ENCODE measurements around the gene RGS10. TPM values are rescaled to one million over a fixed set of nuclear protein-coding genes. Genes with fewer than 3 reads are reported as not detected.
"Not testable (repeated sequence)": the region's sequence is repeated elsewhere in the genome, so short reads cannot be mapped to it uniquely, and the experiment has no call there.

RGS10 gene
- total RNA-seq, 4 donors from 2014 or later: 31.4 to 41.6 (median 36.1) TPM

GRCh38 chr10:119531067-119531466 is 11.5 kb downstream of the RGS10 start:
- Histone ChIP-seq H3K36me3 (no peaks in the 10 kb centered on the region), H3K4me3 (no peak overlapping the region), H3K4me1 (peaks cover 0 to 87% (median 78%) of the 10 kb centered on the region in 4 donors), H3K27me3 (no peaks in the 10 kb centered on the region), H3K9me3 (no peaks in the 10 kb centered on the region), H3K27ac (replicated peaks in 1 of 4) (peak overlapping the region; percentile 21 to 69 (median 41))
- DNase-seq (ENCODE audit: extremely low spot score): no peak
- intact Hi-C loops (cut with DNase I): no loop called here
- no peak for TF ChIP-seq EP300 (IDR thresholded peaks at IDR 0.05)
- TF ChIP-seq POLR2A (IDR thresholded peaks at IDR 0.05; ENCODE audit: low read depth): no peak
- no peak for TF ChIP-seq POLR2AphosphoS5 (IDR thresholded peaks at IDR 0.05)
- TF ChIP-seq, protein P1, sequence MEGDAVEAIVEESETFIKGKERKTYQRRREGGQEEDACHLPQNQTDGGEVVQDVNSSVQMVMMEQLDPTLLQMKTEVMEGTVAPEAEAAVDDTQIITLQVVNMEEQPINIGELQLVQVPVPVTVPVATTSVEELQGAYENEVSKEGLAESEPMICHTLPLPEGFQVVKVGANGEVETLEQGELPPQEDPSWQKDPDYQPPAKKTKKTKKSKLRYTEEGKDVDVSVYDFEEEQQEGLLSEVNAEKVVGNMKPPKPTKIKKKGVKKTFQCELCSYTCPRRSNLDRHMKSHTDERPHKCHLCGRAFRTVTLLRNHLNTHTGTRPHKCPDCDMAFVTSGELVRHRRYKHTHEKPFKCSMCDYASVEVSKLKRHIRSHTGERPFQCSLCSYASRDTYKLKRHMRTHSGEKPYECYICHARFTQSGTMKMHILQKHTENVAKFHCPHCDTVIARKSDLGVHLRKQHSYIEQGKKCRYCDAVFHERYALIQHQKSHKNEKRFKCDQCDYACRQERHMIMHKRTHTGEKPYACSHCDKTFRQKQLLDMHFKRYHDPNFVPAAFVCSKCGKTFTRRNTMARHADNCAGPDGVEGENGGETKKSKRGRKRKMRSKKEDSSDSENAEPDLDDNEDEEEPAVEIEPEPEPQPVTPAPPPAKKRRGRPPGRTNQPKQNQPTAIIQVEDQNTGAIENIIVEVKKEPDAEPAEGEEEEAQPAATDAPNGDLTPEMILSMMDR (IDR thresholded peaks at IDR 0.05): no peak
- WGBS: 64% methylated on average over 1 of the region's 1 CpG

GRCh38 chr10:119528663-119529237 is 13.8 kb downstream of the RGS10 start:
- H3K4me1 ChIP-seq: peaks cover 0 to 74% (median 69%) of the 10 kb centered on the region in 4 donors
- intact Hi-C loops (cut with DNase I); H3K27ac ChIP-seq (replicated peaks in 1 of 4); DNase-seq (ENCODE audit: extremely low spot score); H3K9me3 ChIP-seq; H3K4me3 ChIP-seq; H3K27me3 ChIP-seq: not testable (repeated sequence)
- WGBS: 58% methylated on average over 8 of the region's 8 CpGs
- peak in 1 of 2 donors; percentile 21 for TF ChIP-seq POLR2AphosphoS5 (IDR thresholded peaks at IDR 0.05)
- H3K36me3 ChIP-seq: peaks cover 0 to 17% (median 5%) of the 10 kb centered on the region in 4 donors

GRCh38 chr10:119526621-119527592 is 15.6 kb downstream of the RGS10 start:
- DNase-seq (ENCODE audit: extremely low spot score): no peak
- TF ChIP-seq EP300 (IDR thresholded peaks at IDR 0.05): no peak
- no peak for TF ChIP-seq POLR2A (IDR thresholded peaks at IDR 0.05; ENCODE audit: low read depth)
- TF ChIP-seq POLR2AphosphoS5 (IDR thresholded peaks at IDR 0.05): no peak
- TF ChIP-seq, protein P1 (IDR thresholded peaks at IDR 0.05): no peak
- H3K36me3 ChIP-seq: peaks cover 0 to 19% (median 9%) of the 10 kb centered on the region in 4 donors
- intact Hi-C loops (cut with DNase I): no loop called here
- peaks cover 0 to 56% (median 53%) of the 10 kb centered on the region in 4 donors for H3K4me1 ChIP-seq
- H3K27me3 ChIP-seq: no peaks in the 10 kb centered on the region
- H3K27ac ChIP-seq (replicated peaks in 1 of 4): no peak overlapping the region
- H3K4me3 ChIP-seq: no peak overlapping the region
- WGBS: 78% methylated on average over 14 of the region's 18 CpGs
- no peaks in the 10 kb centered on the region for H3K9me3 ChIP-seq

DNA sequence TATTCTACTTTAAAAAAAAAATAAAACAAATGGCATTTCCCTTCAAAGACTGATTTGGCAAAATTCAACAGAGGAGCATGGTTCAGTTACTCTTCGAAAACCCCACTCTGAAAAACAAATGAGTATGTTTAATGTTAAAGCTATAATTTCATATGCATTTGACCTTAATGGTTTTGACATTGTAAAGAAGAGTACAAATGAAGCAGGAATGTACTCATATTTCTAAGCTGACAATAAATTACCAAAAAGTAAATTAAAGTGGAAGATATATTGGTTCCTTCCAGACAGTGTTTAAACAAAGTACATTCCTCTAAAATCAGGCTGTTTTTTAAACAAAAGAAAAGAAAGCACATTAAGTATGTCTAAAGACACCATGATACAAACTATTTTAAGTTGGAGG is 16.4 kb downstream of the RGS10 start:
- intact Hi-C loops (cut with DNase I): no loop called here
- TF ChIP-seq, protein P1 (IDR thresholded peaks at IDR 0.05): no peak
- TF ChIP-seq EP300 (IDR thresholded peaks at IDR 0.05) (no peak), POLR2AphosphoS5 (IDR thresholded peaks at IDR 0.05) (no peak), POLR2A (IDR thresholded peaks at IDR 0.05; ENCODE audit: low read depth) (no peak)
- 90% methylated on average over 1 of the region's 1 CpG for WGBS
- H3K4me1 ChIP-seq: peaks cover 0 to 49% (median 47%) of the 10 kb centered on the region in 4 donors
- H3K27ac ChIP-seq (replicated peaks in 1 of 4): no peak overlapping the region
- no peak overlapping the region for H3K4me3 ChIP-seq
- H3K9me3 ChIP-seq: no peaks in the 10 kb centered on the region
- no peaks in the 10 kb centered on the region for H3K27me3 ChIP-seq
- peaks cover 0 to 19% (median 9%) of the 10 kb centered on the region in 4 donors for H3K36me3 ChIP-seq
- no peak for DNase-seq (ENCODE audit: extremely low spot score)

DNA sequence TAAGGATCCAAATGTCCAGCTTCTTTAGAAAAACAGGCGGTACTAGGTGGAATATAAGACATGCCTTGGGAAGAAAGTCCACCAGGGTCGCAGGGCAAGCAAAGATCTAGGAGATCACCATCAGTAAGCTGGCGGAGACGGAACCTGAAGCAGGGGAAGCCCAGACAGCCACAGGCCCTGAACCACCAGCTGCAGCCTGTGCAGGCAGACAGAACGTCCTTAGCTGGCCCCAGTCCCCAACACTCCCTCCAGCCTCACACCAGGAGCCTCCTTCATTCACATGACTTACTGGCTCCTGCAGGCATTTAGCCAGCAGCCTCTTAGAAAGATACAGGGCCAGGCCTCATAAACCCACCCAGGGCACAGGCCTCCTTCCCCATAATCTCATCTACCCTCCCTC is 17.4 kb downstream of the RGS10 start:
- no peak for TF ChIP-seq EP300 (IDR thresholded peaks at IDR 0.05)
- TF ChIP-seq, protein P1 (IDR thresholded peaks at IDR 0.05): no peak
- no peak for TF ChIP-seq POLR2AphosphoS5 (IDR thresholded peaks at IDR 0.05)
- no peak for TF ChIP-seq POLR2A (IDR thresholded peaks at IDR 0.05; ENCODE audit: low read depth)
- intact Hi-C loops (cut with DNase I): no loop called here
- Histone ChIP-seq H3K27me3 (no peaks in the 10 kb centered on the region), H3K27ac (replicated peaks in 1 of 4) (no peak overlapping the region), H3K9me3 (no peaks in the 10 kb centered on the region), H3K36me3 (peaks cover 0 to 19% (median 9%) of the 10 kb centered on the region in 4 donors), H3K4me3 (no peak overlapping the region), H3K4me1 (peaks cover 0 to 38% (median 36%) of the 10 kb centered on the region in 4 donors)
- WGBS: 85% methylated on average over 5 of the region's 5 CpGs
- no peak for DNase-seq (ENCODE audit: extremely low spot score)

Data from esophagus muscularis mucosa (tissue), 4 donors.